ENCODE results near the gene FBXW5. TPM values are rescaled to one million over a fixed set of nuclear protein-coding genes. Genes with fewer than 3 reads are reported as not detected.

The FBXW5 gene
- total and polyA plus RNA-seq, 5 experiments from 2014 or later = 62.9 to 93.1 (median 92.1) TPM

- POLR2A ChIA-PET = interaction anchor here (1.1 to 1.8 kb wide), 3 partner anchors 10 to 27 kb away, joined by 4 to 7 read pairs (median 5); partner anchors contain the start of gene PAXX
- Mint-ChIP-seq H3K9me3 (no peaks in the 10 kb centered on the region), H3K27me3 (no peaks in the 10 kb centered on the region), H3K4me1 (peaks cover 19 to 52% (median 46%) of the 10 kb centered on the region in 4 donors), H3K36me3 (no peaks in the 10 kb centered on the region), H3K27ac (peak overlapping the region in 5 of 10 donors; percentile 56 to 94 (median 83)), H3K4me3 (peak overlapping the region in 7 of 10 donors; percentile 19 to 76 (median 33))
- ATAC-seq (no peak), DNase-seq (no peak)
These were observed 20.4 kb upstream of the FBXW5 start for GRCh38 chr9:136964833-136965422.

GRCh38 chr9:136964171-136964689, 19.7 kb upstream of the FBXW5 start:
- DNase-seq = no peak
- Mint-ChIP-seq H3K9me3 (no peaks in the 10 kb centered on the region), H3K27ac (peak overlapping the region in 1 of 10 donors; percentile 18), H3K36me3 (no peaks in the 10 kb centered on the region), H3K27me3 (no peaks in the 10 kb centered on the region), H3K4me3 (peak overlapping the region in 4 of 10 donors; percentile 29 to 53 (median 44)), H3K4me1 (peaks cover 19 to 59% (median 50%) of the 10 kb centered on the region in 4 donors)
- ATAC-seq = no peak
- POLR2A ChIA-PET = interaction anchor here (1.1 to 1.8 kb wide), 2 partner anchors 9 to 28 kb away, joined by 4 to 7 read pairs; partner anchors contain the start of gene PAXX

GRCh38 chr9:136963751-136964150, 19.2 kb upstream of the FBXW5 start:
- DNase-seq (no peak), ATAC-seq (no peak)
- Mint-ChIP-seq H3K9me3 (no peaks in the 10 kb centered on the region), H3K27me3 (no peaks in the 10 kb centered on the region), H3K36me3 (no peaks in the 10 kb centered on the region), H3K27ac (no peak overlapping the region), H3K4me1 (peaks cover 19 to 64% (median 52%) of the 10 kb centered on the region in 4 donors), H3K4me3 (no peak overlapping the region)
- POLR2A ChIA-PET = interaction anchor here (0.6 to 0.9 kb wide), 2 partner anchors 11 to 85 kb away, joined by 3 to 5 read pairs; partner anchors contain the start of gene LCN12

- ATAC-seq (no peak), DNase-seq (no peak)
- Mint-ChIP-seq H3K27ac (peak overlapping the region in 3 of 10 donors; percentile 26 to 79 (median 70)), H3K4me1 (peaks cover 19 to 66% (median 55%) of the 10 kb centered on the region in 4 donors), H3K27me3 (no peaks in the 10 kb centered on the region), H3K9me3 (no peaks in the 10 kb centered on the region), H3K4me3 (peak overlapping the region in 1 of 10 donors; percentile 35), H3K36me3 (no peaks in the 10 kb centered on the region)
- POLR2A ChIA-PET = interaction anchor here (0.6 to 1.8 kb wide), 3 partner anchors 9 to 84 kb away, joined by 3 to 5 read pairs (median 4); partner anchors contain the start of gene LCN12
These were observed 18.8 kb upstream of the FBXW5 start for GRCh38 chr9:136963341-136963740.

- Mint-ChIP-seq H3K27ac (peak overlapping the region; percentile 26 to 85 (median 71)), H3K9me3 (no peaks in the 10 kb centered on the region), H3K36me3 (no peaks in the 10 kb centered on the region), H3K4me3 (peak overlapping the region in 1 of 10 donors; percentile 35), H3K27me3 (no peaks in the 10 kb centered on the region), H3K4me1 (peaks cover 19 to 66% (median 58%) of the 10 kb centered on the region in 4 donors)
- ATAC-seq (no peak), DNase-seq (no peak)
- POLR2A ChIA-PET = interaction anchor here (0.6 to 1.8 kb wide), 4 partner anchors 9 to 84 kb away, joined by 3 to 5 read pairs (median 4); partner anchors contain the start of gene LCN12
These were observed 18.2 kb upstream of the FBXW5 start for GRCh38 chr9:136962701-136963248.

- Mint-ChIP-seq H3K9me3 (peaks cover 0 to under 1% (median 0%) of the 10 kb centered on the region in 9 donors), H3K36me3 (no peaks in the 10 kb centered on the region), H3K4me1 (peaks cover 18 to 66% (median 57%) of the 10 kb centered on the region in 4 donors), H3K27ac (peak overlapping the region in 5 of 10 donors; percentile 25 to 69 (median 38)), H3K4me3 (peak overlapping the region in 3 of 10 donors; percentile 1 to 24 (median 8)), H3K27me3 (no peaks in the 10 kb centered on the region)
- DNase-seq (no peak), ATAC-seq (no peak)
- POLR2A ChIA-PET = interaction anchor here (0.8 to 1.8 kb wide), 3 partner anchors 10 to 16 kb away, joined by 3 to 4 read pairs (median 4); no protein-coding TSS in a partner anchor
These were observed 17.6 kb upstream of the FBXW5 start for GRCh38 chr9:136962163-136962562.

GRCh38 chr9:136961279-136962065, 16.9 kb upstream of the FBXW5 start:
- POLR2A ChIA-PET = interaction anchor here (0.6 to 1.8 kb wide), 4 partner anchors 11 to 42 kb away, joined by 3 to 4 read pairs (median 4); no protein-coding TSS in a partner anchor
- Mint-ChIP-seq H3K36me3 (no peaks in the 10 kb centered on the region), H3K27me3 (no peaks in the 10 kb centered on the region), H3K4me3 (peak overlapping the region in 4 of 10 donors; percentile 14 to 63 (median 24)), H3K4me1 (peaks cover 20 to 70% (median 57%) of the 10 kb centered on the region in 4 donors), H3K27ac (peak overlapping the region in 8 of 10 donors; percentile 34 to 93 (median 46)), H3K9me3 (peaks cover 0 to 7% (median 0%) of the 10 kb centered on the region in 9 donors)
- ATAC-seq (no peak), DNase-seq (no peak)

- Mint-ChIP-seq H3K4me3 (peak overlapping the region in 5 of 10 donors; percentile 14 to 78 (median 63)), H3K4me1 (peaks cover 19 to 67% (median 54%) of the 10 kb centered on the region in 4 donors), H3K9me3 (peaks cover 0 to 11% (median 0%) of the 10 kb centered on the region in 9 donors), H3K27ac (peak overlapping the region in 7 of 10 donors; percentile 27 to 93 (median 62)), H3K27me3 (no peaks in the 10 kb centered on the region), H3K36me3 (no peaks in the 10 kb centered on the region)
- DNase-seq = no peak
- POLR2A ChIA-PET = interaction anchor here (1.0 to 2.3 kb wide), 5 partner anchors 10 to 32 kb away, joined by 4 to 12 read pairs (median 8); partner anchors contain the start of genes PAXX and PTGDS
- no peak for ATAC-seq
These were observed 16.4 kb upstream of the FBXW5 start for GRCh38 chr9:136960938-136961275.

GRCh38 chr9:136960212-136960937, 15.8 kb upstream of the FBXW5 start:
- no peaks in the 10 kb centered on the region for H3K36me3 Mint-ChIP-seq
- H3K9me3 Mint-ChIP-seq = peaks cover 0 to 11% (median 0%) of the 10 kb centered on the region in 9 donors
- DNase-seq (no peak), ATAC-seq (peak; percentile 67 to 80)
- POLR2A ChIA-PET = interaction anchor here (1.0 to 2.3 kb wide), 9 partner anchors 10 to 94 kb away, joined by 3 to 12 read pairs (median 5); partner anchors contain the start of genes C8G, PAXX and PTGDS
- H3K27ac Mint-ChIP-seq = peak overlapping the region; percentile 58 to 94 (median 88)
- H3K27me3 Mint-ChIP-seq = no peaks in the 10 kb centered on the region
- peaks cover 15 to 63% (median 49%) of the 10 kb centered on the region in 4 donors for H3K4me1 Mint-ChIP-seq
- H3K4me3 Mint-ChIP-seq = peak overlapping the region in 9 of 10 donors; percentile 18 to 82 (median 69)

GRCh38 chr9:136958898-136959850, 14.6 kb upstream of the FBXW5 start:
- H3K4me1 Mint-ChIP-seq = peaks cover 14 to 65% (median 43%) of the 10 kb centered on the region in 4 donors
- no peaks in the 10 kb centered on the region for H3K27me3 Mint-ChIP-seq
- ATAC-seq (no peak), DNase-seq (no peak)
- H3K36me3 Mint-ChIP-seq = no peaks in the 10 kb centered on the region
- H3K9me3 Mint-ChIP-seq = peaks cover 0 to 11% (median 0%) of the 10 kb centered on the region in 9 donors
- H3K4me3 Mint-ChIP-seq = peak overlapping the region in 3 of 10 donors; percentile 63 to 78 (median 74)
- POLR2A ChIA-PET = interaction anchor here (0.8 to 2.3 kb wide), 11 partner anchors 9 to 96 kb away, joined by 3 to 12 read pairs (median 3); partner anchors contain the start of genes C8G, CLIC3 and PAXX
- H3K27ac Mint-ChIP-seq = peak overlapping the region in 5 of 10 donors; percentile 34 to 93 (median 72)

Measured in naive thymus-derived CD8-positive, alpha-beta T cell (primary cell).